Measurements from ENCODE around the gene HECW1. TPM values are rescaled to one million over a fixed set of nuclear protein-coding genes. Genes with fewer than 3 reads are reported as not detected.

Gene HECW1
- total RNA-seq, 1 donor, result 2.9 TPM

GRCh38 chr7:43535810-43536585 is 423.6 kb downstream of the HECW1 start:
- no peaks in the 10 kb centered on the region for H3K27me3 ChIP-seq (ENCODE audit: insufficient read depth, low read length)
- peak overlapping the region; percentile 63 for H3K4me2 ChIP-seq (ENCODE audit: insufficient read depth, low read length)
- no peak overlapping the region for H2AFZ ChIP-seq (ENCODE audit: low read length)
- peak overlapping the region; percentile 2 for H3K4me3 ChIP-seq (ENCODE audit: insufficient read depth, low read length)
- H3K36me3 ChIP-seq (ENCODE audit: insufficient read depth, low read length), result no peaks in the 10 kb centered on the region
- H4K20me1 ChIP-seq (ENCODE audit: insufficient read depth, low read length), result no peaks in the 10 kb centered on the region
- DNase-seq (ENCODE audit: insufficient read length, low spot score, missing footprints), result peak; percentile 89
- H3K9me3 ChIP-seq (ENCODE audit: low read depth, low read length), result no peaks in the 10 kb centered on the region
- no peaks in the 10 kb centered on the region for H3K79me2 ChIP-seq (ENCODE audit: insufficient read depth, low read length)
- H3K4me1 ChIP-seq (ENCODE audit: insufficient read depth, low read length), result peaks cover 51% of the 10 kb centered on the region
- TF ChIP-seq, protein P1, sequence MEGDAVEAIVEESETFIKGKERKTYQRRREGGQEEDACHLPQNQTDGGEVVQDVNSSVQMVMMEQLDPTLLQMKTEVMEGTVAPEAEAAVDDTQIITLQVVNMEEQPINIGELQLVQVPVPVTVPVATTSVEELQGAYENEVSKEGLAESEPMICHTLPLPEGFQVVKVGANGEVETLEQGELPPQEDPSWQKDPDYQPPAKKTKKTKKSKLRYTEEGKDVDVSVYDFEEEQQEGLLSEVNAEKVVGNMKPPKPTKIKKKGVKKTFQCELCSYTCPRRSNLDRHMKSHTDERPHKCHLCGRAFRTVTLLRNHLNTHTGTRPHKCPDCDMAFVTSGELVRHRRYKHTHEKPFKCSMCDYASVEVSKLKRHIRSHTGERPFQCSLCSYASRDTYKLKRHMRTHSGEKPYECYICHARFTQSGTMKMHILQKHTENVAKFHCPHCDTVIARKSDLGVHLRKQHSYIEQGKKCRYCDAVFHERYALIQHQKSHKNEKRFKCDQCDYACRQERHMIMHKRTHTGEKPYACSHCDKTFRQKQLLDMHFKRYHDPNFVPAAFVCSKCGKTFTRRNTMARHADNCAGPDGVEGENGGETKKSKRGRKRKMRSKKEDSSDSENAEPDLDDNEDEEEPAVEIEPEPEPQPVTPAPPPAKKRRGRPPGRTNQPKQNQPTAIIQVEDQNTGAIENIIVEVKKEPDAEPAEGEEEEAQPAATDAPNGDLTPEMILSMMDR (IDR thresholded peaks at IDR 0.05; ENCODE audit: extremely low read depth, low read depth, low read length), result no peak
- peak overlapping the region; percentile 52 for H3K27ac ChIP-seq (ENCODE audit: low read depth, low read length)

GRCh38 chr7:43536773-43537172 is 424.3 kb downstream of the HECW1 start:
- Histone ChIP-seq H2AFZ (ENCODE audit: low read length) (no peak overlapping the region), H3K36me3 (ENCODE audit: insufficient read depth, low read length) (no peaks in the 10 kb centered on the region), H3K4me1 (ENCODE audit: insufficient read depth, low read length) (peaks cover 56% of the 10 kb centered on the region), H4K20me1 (ENCODE audit: insufficient read depth, low read length) (no peaks in the 10 kb centered on the region), H3K27me3 (ENCODE audit: insufficient read depth, low read length) (no peaks in the 10 kb centered on the region), H3K9me3 (ENCODE audit: low read depth, low read length) (no peaks in the 10 kb centered on the region), H3K4me3 (ENCODE audit: insufficient read depth, low read length) (no peak overlapping the region), H3K27ac (ENCODE audit: low read depth, low read length) (peak overlapping the region; percentile 52), H3K79me2 (ENCODE audit: insufficient read depth, low read length) (no peaks in the 10 kb centered on the region), H3K4me2 (ENCODE audit: insufficient read depth, low read length) (no peak overlapping the region)
- no peak for DNase-seq (ENCODE audit: insufficient read length, low spot score, missing footprints)
- TF ChIP-seq, protein P1 (IDR thresholded peaks at IDR 0.05; ENCODE audit: extremely low read depth, low read depth, low read length), result no peak

GRCh38 chr7:43537765-43538403 is 425.4 kb downstream of the HECW1 start:
- peak overlapping the region; percentile 0 for H3K4me2 ChIP-seq (ENCODE audit: insufficient read depth, low read length)
- no peak for DNase-seq (ENCODE audit: insufficient read length, low spot score, missing footprints)
- no peaks in the 10 kb centered on the region for H3K36me3 ChIP-seq (ENCODE audit: insufficient read depth, low read length)
- H3K79me2 ChIP-seq (ENCODE audit: insufficient read depth, low read length), result no peaks in the 10 kb centered on the region
- H3K27me3 ChIP-seq (ENCODE audit: insufficient read depth, low read length), result no peaks in the 10 kb centered on the region
- no peaks in the 10 kb centered on the region for H3K9me3 ChIP-seq (ENCODE audit: low read depth, low read length)
- H3K4me1 ChIP-seq (ENCODE audit: insufficient read depth, low read length), result peaks cover 59% of the 10 kb centered on the region
- H2AFZ ChIP-seq (ENCODE audit: low read length), result no peak overlapping the region
- TF ChIP-seq, protein P1 (IDR thresholded peaks at IDR 0.05; ENCODE audit: extremely low read depth, low read depth, low read length), result no peak
- no peak overlapping the region for H3K27ac ChIP-seq (ENCODE audit: low read depth, low read length)
- H3K4me3 ChIP-seq (ENCODE audit: insufficient read depth, low read length), result no peak overlapping the region
- no peaks in the 10 kb centered on the region for H4K20me1 ChIP-seq (ENCODE audit: insufficient read depth, low read length)

DNA sequence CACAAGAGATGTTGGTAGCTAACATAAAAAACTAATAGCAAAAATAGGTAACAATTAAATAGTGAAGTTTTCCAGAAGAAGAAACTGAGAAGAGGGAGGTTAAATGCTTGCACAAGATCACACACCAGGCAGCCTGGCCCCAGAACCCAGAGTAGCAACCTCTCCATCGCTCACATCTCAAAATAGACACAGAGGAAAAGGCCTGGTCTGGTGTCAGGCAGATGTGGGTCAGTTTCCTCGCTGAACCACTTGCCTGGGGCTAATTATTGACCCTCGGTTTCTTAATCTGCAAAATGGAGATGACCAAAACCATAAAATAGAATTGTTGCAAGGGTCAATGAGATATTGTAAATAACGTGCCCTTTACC is 425.9 kb downstream of the HECW1 start:
- Histone ChIP-seq H3K79me2 (ENCODE audit: insufficient read depth, low read length) (no peaks in the 10 kb centered on the region), H3K9me3 (ENCODE audit: low read depth, low read length) (no peaks in the 10 kb centered on the region), H3K27ac (ENCODE audit: low read depth, low read length) (no peak overlapping the region), H3K4me2 (ENCODE audit: insufficient read depth, low read length) (peak overlapping the region; percentile 0), H3K27me3 (ENCODE audit: insufficient read depth, low read length) (no peaks in the 10 kb centered on the region), H3K36me3 (ENCODE audit: insufficient read depth, low read length) (no peaks in the 10 kb centered on the region), H4K20me1 (ENCODE audit: insufficient read depth, low read length) (no peaks in the 10 kb centered on the region), H3K4me1 (ENCODE audit: insufficient read depth, low read length) (peaks cover 56% of the 10 kb centered on the region), H3K4me3 (ENCODE audit: insufficient read depth, low read length) (no peak overlapping the region), H2AFZ (ENCODE audit: low read length) (no peak overlapping the region)
- TF ChIP-seq, protein P1 (IDR thresholded peaks at IDR 0.05; ENCODE audit: extremely low read depth, low read depth, low read length), result no peak
- no peak for DNase-seq (ENCODE audit: insufficient read length, low spot score, missing footprints)
